SH-SY5Y (cell line): ENCODE data around the gene INTS7.

Experiments
- GATA2 ChIP-seq: IDR thresholded peaks from 2 replicates; pipeline ENCODE4 v1.6.1; 2011; ENCODE audit warnings: mild to moderate bottlenecking, low read depth, low read length
- GATA3 ChIP-seq: IDR thresholded peaks from 2 replicates; pipeline ENCODE4 v1.6.1; 2011; ENCODE audit warnings: low read depth, mild to moderate bottlenecking, low read length, moderate library complexity

DNA sequence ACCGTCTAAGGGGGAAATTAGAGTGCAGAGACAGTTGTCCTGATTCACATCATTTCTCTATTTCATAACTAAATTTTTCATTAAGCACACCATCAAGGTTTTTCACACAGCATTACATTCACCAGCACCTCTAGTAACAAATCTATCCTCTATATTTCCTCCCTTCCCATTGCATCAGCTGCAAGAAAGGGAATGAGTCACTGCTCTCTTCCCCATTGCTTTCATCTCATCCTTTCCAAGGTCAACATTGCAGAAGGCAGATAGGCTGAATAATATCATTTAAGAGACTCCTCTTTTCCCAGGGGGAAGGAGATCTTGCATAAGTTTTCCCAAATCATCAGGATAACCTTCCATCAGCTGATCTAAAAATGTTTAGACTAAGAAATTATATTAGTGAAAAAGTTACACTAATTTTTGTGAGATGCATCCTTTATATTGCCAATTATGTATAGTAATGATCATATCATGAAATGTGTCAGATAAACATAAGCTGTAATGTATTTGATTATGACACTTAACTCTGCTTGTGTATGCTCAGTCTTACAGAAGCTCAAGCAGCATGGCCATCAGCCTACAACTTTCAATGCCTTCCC, 4.3 kb downstream of the INTS7 start:
- TF ChIP-seq GATA2 (no peak), GATA3 (no peak)
